ENCODE data around the gene RASGEF1C.

The RASGEF1C gene

GRCh38 chr5:180069589-180070247 is 139.3 kb downstream of the RASGEF1C start (continued):
- TF ChIP-seq, protein P1, sequence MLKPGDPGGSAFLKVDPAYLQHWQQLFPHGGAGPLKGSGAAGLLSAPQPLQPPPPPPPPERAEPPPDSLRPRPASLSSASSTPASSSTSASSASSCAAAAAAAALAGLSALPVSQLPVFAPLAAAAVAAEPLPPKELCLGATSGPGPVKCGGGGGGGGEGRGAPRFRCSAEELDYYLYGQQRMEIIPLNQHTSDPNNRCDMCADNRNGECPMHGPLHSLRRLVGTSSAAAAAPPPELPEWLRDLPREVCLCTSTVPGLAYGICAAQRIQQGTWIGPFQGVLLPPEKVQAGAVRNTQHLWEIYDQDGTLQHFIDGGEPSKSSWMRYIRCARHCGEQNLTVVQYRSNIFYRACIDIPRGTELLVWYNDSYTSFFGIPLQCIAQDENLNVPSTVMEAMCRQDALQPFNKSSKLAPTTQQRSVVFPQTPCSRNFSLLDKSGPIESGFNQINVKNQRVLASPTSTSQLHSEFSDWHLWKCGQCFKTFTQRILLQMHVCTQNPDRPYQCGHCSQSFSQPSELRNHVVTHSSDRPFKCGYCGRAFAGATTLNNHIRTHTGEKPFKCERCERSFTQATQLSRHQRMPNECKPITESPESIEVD (tag by site-specific recombination; IDR thresholded peaks at IDR 0.05), result peak; percentile 91
- TF ChIP-seq REPIN1 (tag by site-specific recombination; IDR thresholded peaks at IDR 0.05; ENCODE audit: low read depth) (no peak), ZNF549 (tag by site-specific recombination; IDR thresholded peaks at IDR 0.05) (no peak), ZNF629 (tag by site-specific recombination; IDR thresholded peaks at IDR 0.05) (peak; percentile 34; the same call in 1 of the 2 replicates), PRDM10 (tag by site-specific recombination; IDR thresholded peaks at IDR 0.05) (0 out of 2 replicates have a peak, but pooled peaks have one; percentile 46), ZSCAN23 (tag by site-specific recombination; IDR thresholded peaks at IDR 0.05) (no peak), ZNF548 (tag by site-specific recombination; IDR thresholded peaks at IDR 0.05) (no peak), SCRT2 (tag by site-specific recombination; IDR thresholded peaks at IDR 0.05) (peak; percentile 97), HOXD13 (CRISPR knock-in tag; IDR thresholded peaks at IDR 0.05; ENCODE audit: borderline replicate concordance) (no peak), ZNF221 (tag by site-specific recombination; IDR thresholded peaks at IDR 0.05; ENCODE audit: borderline replicate concordance) (no peak), ZNF23 (tag by site-specific recombination; IDR thresholded peaks at IDR 0.05; ENCODE audit: borderline replicate concordance) (no peak), ZNF660 (tag by site-specific recombination; IDR thresholded peaks at IDR 0.05) (0 out of 2 replicates have a peak, but pooled peaks have one; percentile 40), ZNF280C (tag by site-specific recombination; IDR thresholded peaks at IDR 0.05) (no peak), ZNF48 (tag by site-specific recombination; IDR thresholded peaks at IDR 0.05) (no peak), HOXA7 (CRISPR knock-in tag; IDR thresholded peaks at IDR 0.05; ENCODE audit: borderline replicate concordance) (no peak), SP7 (tag by site-specific recombination; IDR thresholded peaks at IDR 0.05) (0 out of 2 replicates have a peak, but pooled peaks have one; percentile 27), KLF8 (tag by site-specific recombination; IDR thresholded peaks at IDR 0.05) (no peak), ZBTB20 (tag by site-specific recombination; IDR thresholded peaks at IDR 0.05) (0 out of 2 replicates have a peak, but pooled peaks have one; percentile 45), ZNF76 (tag by site-specific recombination; IDR thresholded peaks at IDR 0.05; ENCODE audit: borderline replicate concordance, low read depth) (no peak), ZNF112 (tag by site-specific recombination; IDR thresholded peaks at IDR 0.05) (no peak), ZBTB7A (tag by site-specific recombination; IDR thresholded peaks at IDR 0.05; ENCODE audit: low read depth) (no peak), ZNF529 (tag by site-specific recombination; IDR thresholded peaks at IDR 0.05; ENCODE audit: insufficient replicate concordance) (no peak), ZNF510 (tag by site-specific recombination; IDR thresholded peaks at IDR 0.05; ENCODE audit: insufficient replicate concordance) (no peak), FEZF1 (tag by site-specific recombination; IDR thresholded peaks at IDR 0.05) (peak; percentile 90)
- TF ChIP-seq, protein P2, sequence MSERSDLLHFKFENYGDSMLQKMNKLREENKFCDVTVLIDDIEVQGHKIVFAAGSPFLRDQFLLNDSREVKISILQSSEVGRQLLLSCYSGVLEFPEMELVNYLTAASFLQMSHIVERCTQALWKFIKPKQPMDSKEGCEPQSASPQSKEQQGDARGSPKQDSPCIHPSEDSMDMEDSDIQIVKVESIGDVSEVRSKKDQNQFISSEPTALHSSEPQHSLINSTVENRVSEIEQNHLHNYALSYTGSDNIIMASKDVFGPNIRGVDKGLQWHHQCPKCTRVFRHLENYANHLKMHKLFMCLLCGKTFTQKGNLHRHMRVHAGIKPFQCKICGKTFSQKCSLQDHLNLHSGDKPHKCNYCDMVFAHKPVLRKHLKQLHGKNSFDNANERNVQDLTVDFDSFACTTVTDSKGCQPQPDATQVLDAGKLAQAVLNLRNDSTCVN (tag by site-specific recombination; optimal IDR thresholded peaks at IDR 0.05), result no peak
- TF ChIP-seq, protein P3, sequence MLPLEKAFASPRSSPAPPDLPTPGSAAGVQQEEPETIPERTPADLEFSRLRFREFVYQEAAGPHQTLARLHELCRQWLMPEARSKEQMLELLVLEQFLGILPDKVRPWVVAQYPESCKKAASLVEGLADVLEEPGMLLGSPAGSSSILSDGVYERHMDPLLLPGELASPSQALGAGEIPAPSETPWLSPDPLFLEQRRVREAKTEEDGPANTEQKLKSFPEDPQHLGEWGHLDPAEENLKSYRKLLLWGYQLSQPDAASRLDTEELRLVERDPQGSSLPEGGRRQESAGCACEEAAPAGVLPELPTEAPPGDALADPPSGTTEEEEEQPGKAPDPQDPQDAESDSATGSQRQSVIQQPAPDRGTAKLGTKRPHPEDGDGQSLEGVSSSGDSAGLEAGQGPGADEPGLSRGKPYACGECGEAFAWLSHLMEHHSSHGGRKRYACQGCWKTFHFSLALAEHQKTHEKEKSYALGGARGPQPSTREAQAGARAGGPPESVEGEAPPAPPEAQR (tag by site-specific recombination; IDR thresholded peaks at IDR 0.05), result no peak
